ENCODE results near the gene NAALADL2.
A peak's percentile ranks its signal among the peaks of the same experiment; 100 is the strongest.

NAALADL2 gene

DNA sequence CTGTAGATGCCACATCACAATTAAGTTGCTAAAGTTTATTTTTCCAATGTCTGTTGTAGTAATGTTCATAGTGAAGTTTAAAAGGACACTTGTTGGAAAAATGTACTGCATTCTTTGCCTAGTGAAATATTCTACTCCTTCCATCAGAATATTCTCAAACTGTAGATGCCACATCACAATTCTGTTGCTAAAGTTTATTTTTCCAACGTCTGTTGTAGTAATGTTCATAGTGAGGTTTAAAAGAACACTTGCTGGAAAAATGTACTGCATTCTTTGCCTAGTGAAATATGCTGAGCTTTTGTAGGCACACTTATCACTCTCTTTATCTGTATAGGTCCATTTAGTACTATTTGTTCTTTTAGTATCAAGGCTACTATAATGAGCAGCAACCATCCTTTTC, 836.1 kb downstream of the NAALADL2 start:
- Histone ChIP-seq H3K4me3 (ENCODE audit: low read depth, low read length) (no peak overlapping the region), H3K36me3 (replicated peaks) (no peaks in the 10 kb centered on the region), H3K27me3 (replicated peaks) (no peaks in the 10 kb centered on the region), H3K27ac (no peak overlapping the region)
- in situ Hi-C loops (cut with HindIII; ENCODE audit: low pct_ligation_motif_present, low sequenced_read_pairs), result no loop called here
- TF ChIP-seq, protein P1, sequence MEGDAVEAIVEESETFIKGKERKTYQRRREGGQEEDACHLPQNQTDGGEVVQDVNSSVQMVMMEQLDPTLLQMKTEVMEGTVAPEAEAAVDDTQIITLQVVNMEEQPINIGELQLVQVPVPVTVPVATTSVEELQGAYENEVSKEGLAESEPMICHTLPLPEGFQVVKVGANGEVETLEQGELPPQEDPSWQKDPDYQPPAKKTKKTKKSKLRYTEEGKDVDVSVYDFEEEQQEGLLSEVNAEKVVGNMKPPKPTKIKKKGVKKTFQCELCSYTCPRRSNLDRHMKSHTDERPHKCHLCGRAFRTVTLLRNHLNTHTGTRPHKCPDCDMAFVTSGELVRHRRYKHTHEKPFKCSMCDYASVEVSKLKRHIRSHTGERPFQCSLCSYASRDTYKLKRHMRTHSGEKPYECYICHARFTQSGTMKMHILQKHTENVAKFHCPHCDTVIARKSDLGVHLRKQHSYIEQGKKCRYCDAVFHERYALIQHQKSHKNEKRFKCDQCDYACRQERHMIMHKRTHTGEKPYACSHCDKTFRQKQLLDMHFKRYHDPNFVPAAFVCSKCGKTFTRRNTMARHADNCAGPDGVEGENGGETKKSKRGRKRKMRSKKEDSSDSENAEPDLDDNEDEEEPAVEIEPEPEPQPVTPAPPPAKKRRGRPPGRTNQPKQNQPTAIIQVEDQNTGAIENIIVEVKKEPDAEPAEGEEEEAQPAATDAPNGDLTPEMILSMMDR (IDR thresholded peaks at IDR 0.05; ENCODE audit: low read depth, low read length, missing control alignments), result no peak
- no peak for DNase-seq

DNA sequence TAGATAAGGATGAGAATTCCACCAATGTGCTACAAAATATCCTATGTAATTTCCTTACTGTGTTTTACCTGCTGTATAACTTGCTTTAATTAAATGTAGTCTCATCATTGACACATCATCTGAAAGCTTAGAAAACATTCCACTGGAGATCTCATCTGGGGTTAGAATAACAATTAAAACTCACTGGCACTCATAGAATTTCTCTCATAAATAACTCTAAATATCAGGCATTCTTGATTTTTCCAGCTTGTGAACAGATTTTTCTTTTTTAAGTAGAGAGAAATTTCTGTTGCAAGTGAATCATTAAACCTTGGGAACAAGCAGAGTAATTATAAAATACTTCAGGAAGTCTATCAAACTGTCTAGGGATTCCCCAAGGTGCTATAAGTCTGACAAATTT, 843.8 kb downstream of the NAALADL2 start:
- no peak overlapping the region for H3K27ac ChIP-seq
- H3K27me3 ChIP-seq (replicated peaks), result no peaks in the 10 kb centered on the region
- TF ChIP-seq, protein P1 (IDR thresholded peaks at IDR 0.05; ENCODE audit: low read depth, low read length, missing control alignments), result no peak
- no peaks in the 10 kb centered on the region for H3K36me3 ChIP-seq (replicated peaks)
- no peak for DNase-seq
- no peak overlapping the region for H3K4me3 ChIP-seq (ENCODE audit: low read depth, low read length)
- in situ Hi-C loops (cut with HindIII; ENCODE audit: low pct_ligation_motif_present, low sequenced_read_pairs), result no loop called here

DNA sequence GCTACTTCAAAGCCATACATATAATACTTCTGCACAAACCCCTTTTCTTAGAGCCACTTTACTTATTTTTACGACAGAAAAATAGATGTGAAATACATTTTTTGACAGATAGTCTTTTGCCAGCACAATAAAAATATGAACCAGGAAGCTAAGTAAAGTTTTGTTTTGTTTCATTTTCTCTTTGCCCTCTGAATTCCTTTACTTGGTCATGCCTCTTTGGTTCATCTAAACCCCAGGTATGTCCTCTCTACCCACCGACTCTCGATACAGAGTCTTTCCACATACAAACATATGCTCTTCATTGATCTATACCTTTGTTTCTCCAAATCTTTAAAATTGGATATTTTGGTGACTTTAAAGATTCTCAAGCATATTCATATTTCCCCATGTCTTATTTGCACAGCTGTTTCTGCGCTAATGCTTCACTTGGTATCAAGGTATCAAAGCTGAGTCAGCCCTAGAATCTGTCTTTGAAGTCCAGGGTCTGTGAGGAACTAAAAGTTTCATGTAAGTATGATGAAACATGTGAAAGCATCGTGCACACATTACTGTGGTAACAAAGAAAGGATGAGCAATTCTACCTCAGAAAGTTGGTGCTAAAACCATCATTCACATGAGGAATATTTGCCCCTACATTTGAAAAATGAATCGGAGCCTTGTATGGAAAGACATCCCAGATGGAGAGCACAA, 845.4 kb downstream of the NAALADL2 start:
- Histone ChIP-seq H3K36me3 (replicated peaks) (no peaks in the 10 kb centered on the region), H3K4me3 (ENCODE audit: low read depth, low read length) (no peak overlapping the region), H3K27ac (no peak overlapping the region), H3K27me3 (replicated peaks) (no peaks in the 10 kb centered on the region)
- TF ChIP-seq, protein P1 (IDR thresholded peaks at IDR 0.05; ENCODE audit: low read depth, low read length, missing control alignments), result no peak
- DNase-seq, result no peak
- in situ Hi-C loops (cut with HindIII; ENCODE audit: low pct_ligation_motif_present, low sequenced_read_pairs), result no loop called here

DNA sequence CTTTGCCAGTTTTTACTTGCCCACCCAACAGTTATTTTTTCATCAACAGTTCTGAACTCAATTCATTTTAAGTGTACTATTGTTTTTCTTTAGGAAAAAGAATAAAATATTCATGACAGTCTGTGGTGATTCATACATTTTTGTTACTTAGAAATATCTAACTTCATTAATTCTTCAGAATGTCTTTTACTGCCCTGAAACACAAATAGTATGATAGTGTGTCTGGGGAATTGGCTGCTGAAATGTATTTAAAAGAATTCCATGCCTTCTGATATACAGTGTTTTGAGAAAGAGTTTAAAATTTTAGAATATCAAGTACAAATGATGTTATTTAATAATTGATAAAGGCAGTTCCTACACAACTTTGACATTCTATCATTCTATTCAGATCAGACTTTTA, 854.1 kb downstream of the NAALADL2 start:
- no peak overlapping the region for H3K4me3 ChIP-seq (ENCODE audit: low read depth, low read length)
- no peaks in the 10 kb centered on the region for H3K36me3 ChIP-seq (replicated peaks)
- no peaks in the 10 kb centered on the region for H3K27me3 ChIP-seq (replicated peaks)
- no peak for DNase-seq
- no peak overlapping the region for H3K27ac ChIP-seq
- in situ Hi-C loops (cut with HindIII; ENCODE audit: low pct_ligation_motif_present, low sequenced_read_pairs), result no loop called here
- TF ChIP-seq, protein P1 (IDR thresholded peaks at IDR 0.05; ENCODE audit: low read depth, low read length, missing control alignments), result no peak

DNA sequence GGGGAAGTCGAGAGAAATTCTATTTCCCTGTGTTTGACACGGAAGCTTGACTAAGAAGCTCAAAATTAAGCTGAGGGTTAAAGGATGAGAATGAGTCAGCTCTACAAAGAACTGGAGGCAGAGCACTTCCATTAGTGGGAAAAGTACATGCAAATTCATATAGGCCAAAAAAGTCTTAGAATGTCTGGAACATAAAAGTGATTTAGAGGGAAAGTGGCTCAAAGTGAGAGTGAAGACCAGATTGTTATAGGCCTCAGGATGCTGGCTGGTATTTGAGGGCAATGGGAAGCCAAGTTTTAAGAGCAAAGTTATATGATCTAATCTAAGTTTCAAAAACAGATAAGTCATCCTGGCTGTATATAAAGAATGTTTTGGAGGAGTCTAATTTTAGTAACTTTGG, 857.3 kb downstream of the NAALADL2 start:
- peak; percentile 35 for DNase-seq
- in situ Hi-C loops (cut with HindIII; ENCODE audit: low pct_ligation_motif_present, low sequenced_read_pairs), result no loop called here
- TF ChIP-seq, protein P1 (IDR thresholded peaks at IDR 0.05; ENCODE audit: low read depth, low read length, missing control alignments), result no peak

DNA sequence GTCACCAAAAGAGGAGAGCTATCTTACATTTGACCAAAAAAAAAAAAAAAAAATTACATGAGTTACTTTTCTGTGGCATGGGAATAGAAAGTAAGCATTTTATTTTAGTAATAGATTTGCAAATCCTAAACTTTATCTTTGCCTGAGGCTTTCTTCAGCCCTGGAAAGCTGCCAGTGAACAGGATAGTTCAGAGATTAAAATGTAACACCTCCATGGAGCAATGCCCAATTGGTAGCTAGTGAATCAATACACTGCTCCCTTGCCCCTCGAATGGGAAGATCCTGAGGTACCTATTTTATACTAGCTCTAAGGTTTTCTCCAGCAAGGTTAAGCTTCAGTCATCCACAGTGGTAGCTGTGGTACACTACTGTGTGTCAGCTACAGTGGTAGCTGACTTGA, 867.1 kb downstream of the NAALADL2 start:
- Histone ChIP-seq H3K27ac (no peak overlapping the region), H3K4me3 (ENCODE audit: low read depth, low read length) (no peak overlapping the region), H3K27me3 (replicated peaks) (no peaks in the 10 kb centered on the region), H3K36me3 (replicated peaks) (no peaks in the 10 kb centered on the region)
- TF ChIP-seq, protein P1 (IDR thresholded peaks at IDR 0.05; ENCODE audit: low read depth, low read length, missing control alignments), result no peak
- no peak for DNase-seq
- in situ Hi-C loops (cut with HindIII; ENCODE audit: low pct_ligation_motif_present, low sequenced_read_pairs), result no loop called here

More for the DNA sequence above, 857.3 kb downstream of the NAALADL2 start:
- Histone ChIP-seq H3K27ac (peak overlapping the region; percentile 33), H3K27me3 (replicated peaks) (no peaks in the 10 kb centered on the region), H3K4me3 (ENCODE audit: low read depth, low read length) (no peak overlapping the region), H3K36me3 (replicated peaks) (no peaks in the 10 kb centered on the region)
